HG03159 (cell line): Measurements from ENCODE around the gene SOAT1.
"Not testable (repeated sequence)": the region's sequence is repeated elsewhere in the genome, so short reads cannot be mapped to it uniquely, and the experiment has no call there.

Source experiments
- ATAC-seq: cut with Tn5 transposase; IDR thresholded peaks from one replicate; pipeline ENCODE4 v1.9.1; 2021; ENCODE audit warnings: mild to moderate bottlenecking, moderate library complexity; ENCODE audit not compliant: unreplicated experiment

SOAT1 gene

DNA sequence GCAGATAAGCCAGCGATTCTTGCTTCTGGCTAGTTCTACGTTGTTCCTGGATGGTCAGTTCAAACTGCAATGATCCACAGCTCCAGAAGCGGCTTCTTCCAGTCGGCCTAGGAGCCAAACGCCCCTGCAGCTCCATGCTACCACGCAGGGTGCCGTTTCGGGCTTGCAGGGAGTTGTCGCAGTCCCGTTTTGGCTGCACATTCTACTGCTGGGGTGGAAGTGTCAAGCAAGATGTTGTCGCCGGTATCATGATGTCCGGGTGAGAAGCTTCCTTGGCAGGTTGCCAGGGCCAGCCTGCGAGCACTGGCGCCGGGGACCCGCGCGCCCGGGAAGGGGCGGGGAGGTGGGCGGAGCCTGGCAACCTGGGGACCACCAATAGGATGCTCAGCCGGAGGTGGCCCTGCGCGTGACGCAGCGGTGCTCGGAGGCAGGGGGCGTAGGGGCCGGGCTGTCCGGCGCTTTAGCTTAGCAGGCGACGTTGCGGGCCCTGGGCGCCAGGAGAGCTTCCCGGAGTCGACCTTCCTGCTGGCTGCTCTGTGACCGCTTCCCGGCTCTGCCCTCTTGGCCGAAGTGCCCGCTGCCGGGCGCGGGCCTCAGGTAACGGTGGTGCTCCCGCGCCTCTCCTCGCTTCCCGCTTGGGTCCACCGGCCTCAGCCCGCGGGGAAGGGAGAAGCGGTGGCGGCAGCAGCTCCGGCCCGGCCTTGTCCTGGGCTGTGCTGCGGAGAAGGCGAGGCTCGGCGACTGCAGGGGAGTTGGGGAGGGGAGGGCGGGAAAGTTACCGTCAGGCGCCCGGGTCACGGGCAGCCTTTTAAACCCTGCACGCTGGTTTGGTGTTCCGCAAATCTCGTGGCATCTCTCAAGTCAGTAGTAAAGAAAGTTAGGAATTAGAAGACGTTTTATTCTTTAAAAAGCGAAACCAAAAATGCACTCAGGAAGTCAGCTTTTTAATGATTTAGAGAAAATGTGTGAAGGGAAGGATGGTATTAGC, at the start of gene SOAT1:
Gene SOAT1 (plus strand): TSS at position 458 of the 988 bp plus-strand sequence. CDS start 8,888 bp downstream, outside the sequence.
- peak; percentile 97 for ATAC-seq

DNA sequence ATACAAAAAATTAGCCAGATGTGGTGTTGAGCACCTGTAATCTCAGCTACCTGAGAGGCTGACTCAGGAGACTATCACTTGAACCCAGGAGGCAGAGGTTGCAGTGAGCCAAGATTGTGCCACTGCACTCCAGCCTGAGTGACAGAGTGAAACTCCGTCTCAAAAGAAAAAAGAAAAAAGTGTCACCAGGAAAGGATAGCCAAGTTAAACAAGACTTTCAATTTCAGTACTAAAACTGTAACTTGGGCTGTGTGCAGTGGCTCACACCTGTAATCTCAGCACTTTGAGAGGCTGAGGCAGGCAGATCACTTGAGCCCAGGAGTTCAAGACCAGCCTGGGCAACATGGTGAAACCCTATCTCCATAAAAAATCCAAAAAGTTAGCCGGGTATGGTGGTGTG, 48.2 kb upstream of the SOAT1 start:
- ATAC-seq: not testable (repeated sequence)

DNA sequence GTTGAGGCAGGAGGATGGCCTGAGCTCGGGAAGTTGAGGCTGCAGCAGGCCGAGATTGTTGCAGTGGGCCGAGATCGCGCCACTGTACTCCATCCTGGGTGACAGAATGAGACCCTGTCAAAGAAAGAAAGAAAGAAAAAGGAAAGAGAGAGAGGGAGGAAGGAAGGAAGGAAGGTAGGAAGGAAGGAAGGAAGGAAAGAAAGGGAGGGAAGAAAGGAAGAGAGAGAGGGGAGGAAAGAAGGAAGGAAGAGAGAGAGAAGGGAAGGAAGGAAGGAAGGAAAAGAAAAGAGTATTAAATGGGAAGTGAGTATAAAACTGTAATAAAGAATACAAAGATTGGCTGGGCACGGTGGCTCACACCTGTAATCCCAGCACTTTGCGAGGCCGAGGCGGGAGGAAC, 45.7 kb upstream of the SOAT1 start:
- no peak for ATAC-seq

DNA sequence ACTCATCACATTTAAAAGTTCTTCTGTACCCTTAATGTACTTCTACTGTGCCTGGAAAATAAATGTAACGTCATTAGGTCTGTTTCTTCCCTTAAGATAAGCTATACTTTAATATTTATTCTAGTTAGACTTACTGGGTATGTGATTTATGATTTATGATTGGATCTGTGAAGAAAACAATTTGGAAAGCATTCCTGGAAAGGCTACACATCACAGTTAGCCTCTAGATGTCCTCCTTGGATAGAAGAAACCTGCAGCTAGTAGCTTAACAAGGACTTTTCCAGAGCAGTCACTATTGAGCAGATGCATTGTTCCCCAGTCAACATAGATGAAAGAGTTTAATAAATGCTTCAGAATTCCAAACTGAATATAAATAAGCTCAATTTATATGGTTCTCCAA, 41.9 kb upstream of the SOAT1 start:
- no peak for ATAC-seq

DNA sequence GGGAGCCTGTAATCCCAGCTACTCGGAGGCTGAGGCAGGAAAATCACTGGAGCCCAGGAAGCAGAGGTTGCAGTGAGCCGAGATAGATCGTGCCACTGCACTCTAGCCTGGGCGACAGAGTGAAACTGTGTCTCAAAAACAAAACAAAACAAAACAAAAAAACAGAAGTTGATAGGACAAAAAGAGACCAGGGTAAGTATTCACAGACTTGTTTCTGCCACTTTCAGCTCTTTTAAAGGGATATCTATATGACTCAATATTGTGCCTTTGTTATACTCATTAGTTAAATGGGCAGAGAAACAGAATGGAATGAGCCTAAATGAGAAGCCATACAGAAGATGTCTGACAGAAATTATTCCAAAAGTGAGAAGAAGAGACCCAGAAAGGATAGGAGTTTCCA, 41.0 kb upstream of the SOAT1 start:
- no peak for ATAC-seq

DNA sequence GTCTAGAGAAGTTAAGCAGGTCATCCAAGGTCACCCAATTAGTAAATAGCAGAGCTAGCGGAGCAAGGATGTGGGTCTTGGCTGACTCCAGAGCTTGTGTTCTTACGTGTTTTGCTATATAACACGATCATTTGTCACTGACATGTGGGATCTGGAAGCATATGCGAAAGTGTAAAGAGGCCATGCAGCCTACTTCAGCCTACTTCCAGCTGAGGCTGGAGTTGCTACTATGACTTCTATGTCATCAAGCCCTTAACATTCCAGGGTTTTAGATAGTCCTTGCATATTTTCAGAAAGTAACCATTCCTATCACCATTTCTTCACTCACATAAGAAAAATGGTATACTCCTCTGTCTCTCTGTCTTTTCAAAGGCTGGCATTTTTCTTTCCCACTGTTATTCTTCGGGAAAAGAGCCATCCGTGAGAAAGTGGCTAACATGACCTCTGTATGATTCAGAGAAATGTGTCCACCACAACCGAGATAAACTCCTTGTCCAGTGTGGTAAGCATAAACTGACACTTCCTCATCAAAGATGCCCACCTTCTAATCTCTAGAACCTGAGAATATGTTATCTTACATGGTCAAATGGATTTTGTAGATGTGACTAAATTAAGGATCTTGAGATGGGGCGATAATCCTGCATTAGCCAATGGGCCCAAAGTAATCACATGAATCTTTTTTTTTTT, 40.2 kb upstream of the SOAT1 start:
- ATAC-seq: no peak

DNA sequence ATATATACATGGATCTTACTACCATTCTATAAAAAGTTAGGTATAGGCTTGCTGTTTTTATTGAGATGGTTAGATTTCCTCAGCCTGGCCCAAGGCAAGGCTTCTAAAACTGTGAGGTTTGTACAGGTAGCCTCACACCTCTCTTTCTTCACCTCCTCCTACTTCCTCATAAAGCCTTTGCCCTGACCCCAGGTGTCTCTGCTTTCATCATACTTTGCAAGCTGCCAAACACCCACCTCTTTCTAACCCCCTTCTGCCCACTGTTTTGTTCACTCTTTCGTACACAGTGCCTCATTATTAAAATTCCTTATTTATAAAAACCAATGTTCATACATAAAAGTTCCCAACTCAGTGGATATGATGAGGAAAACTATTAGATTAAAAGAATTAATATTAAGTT, 31.4 kb upstream of the SOAT1 start:
- ATAC-seq: no peak

DNA sequence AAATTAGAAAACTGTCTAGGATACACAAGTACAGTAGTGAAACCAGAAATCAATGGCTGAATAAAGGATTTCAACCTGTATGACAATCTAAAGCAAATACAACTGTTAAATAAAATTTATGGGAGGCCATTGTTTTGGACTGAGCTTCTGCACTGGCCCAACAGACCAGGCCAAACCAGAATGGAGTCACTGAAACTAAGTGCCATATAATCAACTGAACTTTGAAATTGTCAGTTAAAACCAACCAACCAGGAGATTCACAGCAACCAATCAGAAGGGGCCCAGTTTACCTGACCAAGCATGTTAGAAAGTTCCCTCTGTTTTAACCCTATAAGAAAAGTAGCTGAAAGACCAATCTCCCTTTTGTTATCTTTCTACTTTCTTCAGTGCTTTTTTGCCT, 30.5 kb upstream of the SOAT1 start:
- ATAC-seq: no peak

DNA sequence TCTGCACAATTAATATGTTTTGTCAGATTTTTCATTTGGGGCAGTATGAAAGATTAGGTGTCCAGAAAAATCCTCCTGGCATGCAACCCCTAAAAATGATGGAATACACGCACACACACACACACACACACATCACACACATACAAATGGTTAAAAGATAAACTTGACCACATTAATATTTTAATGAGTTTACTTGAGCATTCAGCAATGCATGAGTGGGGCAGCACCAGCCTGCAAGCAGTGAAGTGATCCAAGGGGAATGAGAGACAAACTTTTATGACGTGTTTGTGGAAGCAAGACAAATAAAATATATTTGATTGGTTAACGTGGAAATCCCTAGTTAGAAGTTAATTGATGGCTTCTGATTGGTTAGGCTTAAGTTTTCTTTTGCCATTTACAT, 29.1 kb upstream of the SOAT1 start:
- ATAC-seq: no peak

DNA sequence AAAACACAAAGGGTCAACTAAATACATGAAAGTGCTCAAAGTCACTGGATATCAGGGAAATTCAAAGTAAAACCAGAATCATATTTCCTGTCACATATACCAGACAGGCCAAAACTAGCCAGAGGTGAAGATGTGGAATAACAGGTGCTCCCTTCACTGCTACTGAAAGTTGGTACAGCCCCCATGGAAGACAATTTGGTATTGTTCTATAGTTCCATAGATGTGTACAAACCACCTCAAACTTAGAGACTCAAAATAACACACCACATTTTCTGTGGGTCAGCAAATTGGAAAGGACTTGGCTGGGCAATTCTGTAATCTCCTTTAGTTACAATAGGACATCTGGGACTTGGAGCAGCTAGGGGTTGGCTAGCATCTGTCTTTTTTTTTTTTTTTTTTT, 24.5 kb upstream of the SOAT1 start:
- no peak for ATAC-seq

DNA sequence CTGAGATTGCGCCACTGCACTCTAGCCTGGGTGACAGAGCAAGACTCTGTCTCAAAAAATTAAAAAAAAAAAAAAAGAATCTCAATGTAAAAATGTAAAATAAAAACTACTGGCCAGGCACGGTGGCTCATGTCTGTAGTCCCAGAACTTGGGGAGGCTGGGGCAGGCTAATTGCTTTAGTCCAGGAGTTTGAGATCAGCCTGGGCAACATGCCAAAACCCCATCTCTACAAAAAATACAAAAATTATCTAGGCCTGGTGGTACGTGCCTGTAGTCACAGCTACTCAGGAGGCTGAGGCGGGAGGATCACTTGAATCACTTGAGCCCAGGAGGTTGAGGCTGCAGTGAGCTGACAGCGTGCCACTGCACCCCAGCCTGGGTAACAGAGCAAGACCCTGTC, 19.2 kb upstream of the SOAT1 start:
- not testable (repeated sequence) for ATAC-seq

DNA sequence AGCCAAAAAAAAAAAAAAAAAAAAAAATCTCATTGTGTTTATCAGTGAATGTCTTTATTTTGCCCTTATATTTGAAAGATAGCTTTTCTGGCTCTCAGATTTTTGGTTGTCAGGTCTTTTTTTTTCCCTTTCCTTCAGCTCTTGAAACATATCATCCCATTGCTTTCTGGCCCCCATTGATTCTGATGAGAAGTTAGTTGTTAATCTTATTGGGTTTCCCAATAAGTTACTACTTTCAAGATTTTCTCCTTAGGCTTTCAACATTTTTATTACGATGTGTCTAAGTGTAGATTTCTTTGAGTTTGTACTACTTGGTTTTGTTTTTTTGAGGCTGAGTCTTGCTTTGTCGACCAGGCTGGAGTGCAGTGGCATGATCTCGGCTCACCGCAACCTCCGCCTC, 14.7 kb upstream of the SOAT1 start:
- ATAC-seq: no peak

DNA sequence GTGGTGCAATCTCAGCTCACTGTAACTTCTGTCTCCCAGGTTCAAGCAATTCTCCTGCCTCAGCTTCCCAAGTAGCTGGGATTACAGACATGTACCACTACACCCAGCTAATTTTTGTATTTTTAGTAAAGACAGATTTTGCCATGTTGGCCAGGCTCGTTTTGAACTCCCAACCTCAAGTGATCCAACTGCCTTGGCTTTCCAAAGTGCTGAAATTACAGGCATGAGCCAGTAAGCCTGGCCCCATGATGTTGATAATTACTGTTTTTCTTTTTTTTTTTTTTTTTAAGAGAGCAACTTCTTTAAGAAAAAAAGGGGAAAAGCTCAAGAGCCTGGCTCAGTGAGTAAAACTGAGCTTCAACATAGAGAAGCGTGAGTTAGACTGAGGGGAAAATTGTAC, 9.6 kb upstream of the SOAT1 start:
- ATAC-seq: no peak

DNA sequence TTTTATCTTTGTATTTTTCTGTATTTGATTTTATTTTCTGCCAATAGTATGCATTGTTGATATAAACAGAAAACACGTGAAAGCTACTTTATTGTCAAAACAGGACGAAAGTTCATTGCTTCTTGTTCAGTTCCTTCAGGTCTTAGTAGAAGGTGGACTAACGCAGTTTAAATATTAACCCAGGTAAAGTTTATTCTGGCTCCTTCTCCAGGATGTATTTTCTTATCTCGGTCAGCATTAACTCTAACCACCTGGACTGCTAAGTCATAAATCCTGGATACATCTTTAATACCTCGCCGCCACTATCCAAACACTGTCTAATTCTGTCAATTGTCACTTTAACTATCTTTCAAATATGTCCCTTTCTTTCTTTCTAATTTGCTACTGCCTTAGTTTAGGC, 5.7 kb upstream of the SOAT1 start:
- ATAC-seq: no peak

DNA sequence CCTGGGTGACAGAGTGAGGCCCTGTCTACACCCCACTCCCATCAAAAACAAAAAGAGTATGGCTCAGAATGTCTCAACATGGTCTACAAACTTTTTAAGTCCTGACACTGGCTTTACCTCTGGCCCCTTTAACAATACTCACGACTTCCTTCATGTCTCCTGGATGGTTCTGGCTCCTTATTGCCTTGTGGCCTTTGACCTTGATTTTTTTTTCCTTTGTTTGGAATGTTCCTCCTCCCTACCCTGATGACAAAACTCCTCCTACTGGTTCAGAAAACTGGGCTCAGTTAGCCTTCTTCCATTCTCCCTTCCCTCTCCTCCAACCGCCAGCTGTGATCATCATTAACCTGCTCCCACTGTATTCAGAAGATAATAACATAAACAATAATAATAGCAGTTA, 4.6 kb upstream of the SOAT1 start:
- ATAC-seq: no peak

DNA sequence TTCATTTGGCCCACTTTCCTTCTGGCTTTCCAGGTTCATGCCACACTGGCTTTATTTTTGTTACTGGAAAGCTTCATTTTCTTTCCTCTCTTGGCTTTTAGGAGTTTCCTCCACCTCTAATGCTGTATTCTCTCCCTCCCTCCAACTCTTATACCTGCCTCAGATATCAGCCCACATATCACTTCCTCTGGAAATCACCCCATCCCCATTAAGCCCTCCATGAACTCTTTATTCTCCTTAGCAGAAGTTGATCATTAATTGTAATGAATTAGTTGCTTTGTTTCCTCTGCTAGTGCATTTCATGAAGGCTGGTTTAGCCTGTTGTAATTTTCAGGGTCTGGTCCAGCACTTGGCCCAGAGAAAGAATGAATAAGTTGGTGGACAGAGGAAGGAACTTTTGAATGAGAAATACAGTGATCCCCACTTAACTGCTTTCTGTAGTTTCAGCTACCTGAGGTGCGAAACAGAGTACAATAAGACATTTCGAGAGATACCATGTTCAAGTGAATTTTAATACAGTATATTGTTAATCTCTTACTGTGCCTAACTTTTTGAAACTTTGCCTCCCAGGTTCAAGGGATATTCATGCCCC, 1.7 kb downstream of the SOAT1 start:
- no peak for ATAC-seq

DNA sequence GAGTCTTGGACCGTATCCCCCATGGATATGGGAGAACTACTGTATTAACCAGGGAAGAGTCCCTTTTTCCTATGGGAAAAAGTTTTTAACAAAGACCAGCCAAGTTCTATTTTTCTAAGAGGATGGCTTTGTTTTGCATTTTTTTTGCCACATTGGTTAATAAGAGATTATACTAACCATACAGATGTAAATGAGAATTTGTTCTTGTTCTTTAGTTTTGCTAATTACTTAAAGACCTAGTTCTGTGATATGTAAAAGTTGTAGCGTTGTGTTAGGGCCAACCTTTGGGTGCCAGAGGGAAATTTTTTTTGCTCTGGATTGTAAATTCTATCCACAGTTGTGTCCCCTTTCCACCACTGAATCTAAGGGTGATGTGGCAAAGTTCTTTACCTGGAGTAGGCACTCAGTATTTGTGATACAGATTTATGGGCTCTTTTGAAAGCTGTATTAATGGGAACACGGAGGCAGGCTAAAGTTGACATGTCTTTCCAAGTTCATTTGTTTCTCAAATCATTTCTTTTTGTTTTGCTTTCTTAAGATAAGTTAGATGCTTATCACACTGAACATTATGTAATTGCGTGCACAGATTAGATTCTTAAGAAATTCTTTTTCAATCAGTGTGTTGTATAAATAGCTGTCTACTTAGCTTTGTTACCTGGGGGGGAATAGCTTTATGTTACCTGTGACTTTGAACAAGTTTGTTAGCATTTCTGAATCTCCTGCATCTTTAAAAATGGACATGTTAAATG, 2.9 kb downstream of the SOAT1 start:
- no peak for ATAC-seq

DNA sequence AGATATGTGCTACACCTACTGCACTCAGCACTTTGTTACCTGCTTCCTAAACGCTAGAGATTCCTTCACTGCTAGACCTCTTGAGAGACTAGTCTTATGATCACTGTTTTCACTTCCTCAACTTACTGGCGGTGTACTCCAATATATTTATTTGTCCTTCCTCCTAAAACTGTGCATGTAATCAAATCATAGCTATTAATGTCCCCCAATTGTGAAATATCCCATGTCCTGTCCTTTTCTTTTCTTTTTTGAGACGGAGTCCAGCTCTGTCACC, 3.4 kb downstream of the SOAT1 start:
- no peak for ATAC-seq

DNA sequence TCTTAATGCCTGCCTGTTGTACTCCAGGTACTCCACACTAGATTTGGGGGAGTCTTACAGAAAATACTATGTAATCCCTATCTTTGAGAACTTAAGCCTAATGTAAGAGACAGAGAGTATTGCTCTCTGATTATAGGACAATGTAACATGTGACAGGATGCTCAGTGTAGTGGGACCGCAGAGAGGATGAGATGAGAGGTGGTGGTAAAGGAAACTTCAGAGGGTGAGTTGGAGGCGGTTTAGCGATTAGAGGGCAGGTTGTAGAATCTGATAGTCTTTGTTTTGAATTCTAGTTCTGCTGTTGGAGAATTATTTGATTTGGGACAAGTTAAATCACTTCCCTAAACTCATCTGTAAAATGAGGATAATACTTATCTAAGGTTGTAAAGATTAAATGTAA, 5.4 kb downstream of the SOAT1 start:
- ATAC-seq: peak; percentile 90

DNA sequence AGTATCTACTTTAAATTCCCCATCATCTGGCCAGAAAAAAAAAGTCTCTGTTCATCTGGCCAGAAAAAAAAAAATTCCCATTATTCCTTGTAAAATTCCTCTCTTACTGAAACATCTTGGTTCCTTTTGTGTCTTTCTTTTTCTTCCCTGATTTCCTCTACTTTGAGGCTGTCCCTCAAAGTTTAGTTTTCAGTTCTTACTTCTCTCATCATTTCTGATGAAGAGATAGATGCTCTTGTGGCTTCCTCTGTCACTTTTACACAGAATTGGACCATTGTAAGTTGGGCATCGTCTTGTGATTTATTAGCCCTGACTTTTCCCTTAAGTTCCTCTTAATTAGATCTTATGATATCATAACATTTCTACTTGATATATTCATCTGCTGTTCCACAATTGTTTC, 6.5 kb downstream of the SOAT1 start:
- no peak for ATAC-seq

DNA sequence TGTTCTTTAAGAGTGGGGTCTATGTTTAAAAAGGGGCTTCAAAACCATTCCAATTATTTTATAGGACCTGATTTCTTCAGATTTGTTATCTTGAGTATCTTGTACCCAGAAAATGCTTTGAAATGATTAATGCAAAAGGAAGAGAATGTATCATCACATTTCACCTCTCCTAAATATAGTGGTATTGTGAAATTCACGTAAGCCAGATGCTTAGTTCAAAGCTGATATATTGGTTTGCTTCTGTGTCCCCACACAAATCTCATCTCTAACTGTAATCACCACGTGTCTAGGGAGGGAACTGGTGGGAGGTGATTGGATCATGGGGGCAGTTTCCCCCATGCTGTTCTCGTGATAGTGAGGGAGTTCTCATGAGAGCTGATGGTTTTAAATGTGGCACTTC, 8.5 kb downstream of the SOAT1 start:
- no peak for ATAC-seq
